ENCODE data around the gene MDP1. TPM values are rescaled to one million over a fixed set of nuclear protein-coding genes. Genes with fewer than 3 reads are reported as not detected.

MDP1 gene
- 10 to 100 TPM in 1 of 2 donors, 1 to 10 TPM in 1; 2.0 to 18.9 TPM for total RNA-seq

DNA sequence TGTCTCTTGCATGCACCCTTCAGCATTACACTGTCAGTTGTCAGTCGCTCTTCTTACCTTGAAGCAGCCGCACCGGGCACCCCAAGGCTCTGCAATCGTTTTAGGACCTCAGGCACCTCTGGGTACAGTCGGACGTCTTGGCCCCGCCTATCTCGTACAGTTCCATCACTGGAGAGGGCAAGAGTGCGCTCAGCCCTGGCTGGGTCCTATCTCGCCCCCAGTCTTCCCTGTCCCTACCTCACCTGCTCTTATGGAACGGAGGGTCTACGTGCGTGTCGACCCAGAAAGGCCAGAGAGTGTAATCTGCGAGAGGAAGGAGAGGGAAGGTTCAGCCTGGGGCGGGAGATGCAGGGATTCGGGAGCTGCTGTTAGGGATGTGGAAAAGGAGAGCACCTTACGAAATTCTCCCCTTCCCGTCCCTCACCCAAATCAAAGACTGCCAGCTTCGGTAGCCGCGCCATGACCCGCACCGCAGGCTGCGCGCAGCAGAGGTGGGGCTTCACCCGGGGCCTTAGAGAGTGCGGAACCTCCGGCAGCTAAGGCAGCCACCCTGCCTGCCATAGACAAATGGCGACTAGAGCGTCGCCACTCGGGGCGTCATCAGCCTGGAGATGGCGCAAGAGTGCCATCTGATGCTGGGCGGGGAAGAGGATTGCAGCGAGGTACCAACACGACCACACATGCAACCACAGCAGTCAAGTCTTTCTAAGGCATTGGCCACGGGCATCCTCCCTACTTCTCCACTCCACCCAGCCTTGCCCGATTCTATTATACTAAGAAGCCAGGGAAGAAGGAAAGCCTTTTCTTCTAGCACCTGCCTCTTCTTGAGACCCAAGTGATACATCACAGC, at the start of gene MDP1:
Gene MDP1 (minus strand): TSS at position 572 of the 850 bp plus-strand sequence. CDS start 111 bp downstream, at position 461.
- H3K27ac ChIP-seq = peak within 1 kb of the TSS; percentile 59 to 93 (median 86)
- TF ChIP-seq, protein P1, sequence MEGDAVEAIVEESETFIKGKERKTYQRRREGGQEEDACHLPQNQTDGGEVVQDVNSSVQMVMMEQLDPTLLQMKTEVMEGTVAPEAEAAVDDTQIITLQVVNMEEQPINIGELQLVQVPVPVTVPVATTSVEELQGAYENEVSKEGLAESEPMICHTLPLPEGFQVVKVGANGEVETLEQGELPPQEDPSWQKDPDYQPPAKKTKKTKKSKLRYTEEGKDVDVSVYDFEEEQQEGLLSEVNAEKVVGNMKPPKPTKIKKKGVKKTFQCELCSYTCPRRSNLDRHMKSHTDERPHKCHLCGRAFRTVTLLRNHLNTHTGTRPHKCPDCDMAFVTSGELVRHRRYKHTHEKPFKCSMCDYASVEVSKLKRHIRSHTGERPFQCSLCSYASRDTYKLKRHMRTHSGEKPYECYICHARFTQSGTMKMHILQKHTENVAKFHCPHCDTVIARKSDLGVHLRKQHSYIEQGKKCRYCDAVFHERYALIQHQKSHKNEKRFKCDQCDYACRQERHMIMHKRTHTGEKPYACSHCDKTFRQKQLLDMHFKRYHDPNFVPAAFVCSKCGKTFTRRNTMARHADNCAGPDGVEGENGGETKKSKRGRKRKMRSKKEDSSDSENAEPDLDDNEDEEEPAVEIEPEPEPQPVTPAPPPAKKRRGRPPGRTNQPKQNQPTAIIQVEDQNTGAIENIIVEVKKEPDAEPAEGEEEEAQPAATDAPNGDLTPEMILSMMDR (IDR thresholded peaks at IDR 0.05) = peak in 6 of 7 experiments; percentile 33 to 66 (median 54)
- peak; percentile 74 to 93 (median 92) for TF ChIP-seq POLR2A (IDR thresholded peaks at IDR 0.05)
- H3K36me3 ChIP-seq (replicated peaks in 1 of 2; ENCODE audit: insufficient read depth in 1 of 2, low read depth in 2 of 2) = peaks cover 0 to 4% of the 10 kb centered on the region in 2 donors
- H3K27me3 ChIP-seq = no peaks in the 10 kb centered on the region
- H3K9me3 ChIP-seq = no peaks in the 10 kb centered on the region
- ATAC-seq (peak; percentile 83), DNase-seq (peak; percentile 85 to 89 (median 86))
- intact Hi-C loops (cut with DNase I) = no loop called here
- peaks cover 30% of the 10 kb centered on the region for H3K4me1 ChIP-seq
- peak within 1 kb of the TSS; percentile 53 to 54 for H3K4me3 ChIP-seq
- WGBS, 2 donors = 0 to 1% methylated on average over 11 to 40 of the region's 40 CpGs

DNA sequence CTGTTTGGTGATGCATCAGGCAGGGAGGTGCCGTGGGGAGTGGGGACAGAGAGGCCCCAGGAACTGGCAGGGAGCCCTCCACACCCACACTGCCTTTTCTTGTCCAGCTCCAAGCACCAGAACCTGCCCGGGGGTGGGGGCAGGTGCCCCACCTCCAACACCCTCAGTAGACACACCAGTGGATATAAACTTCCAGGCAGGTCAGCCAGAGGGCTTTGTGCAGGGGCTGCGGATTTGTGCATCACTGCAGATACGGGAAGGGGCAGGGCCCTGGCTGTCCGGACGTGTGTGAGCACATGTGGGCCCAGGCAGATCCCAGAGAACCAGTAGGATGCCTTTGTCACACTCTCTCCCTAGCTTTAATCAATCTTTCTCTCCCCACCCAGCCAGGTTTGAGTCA, 48.4 kb upstream of the MDP1 start:
- Histone ChIP-seq H3K36me3 (replicated peaks in 1 of 2; ENCODE audit: insufficient read depth in 1 of 2, low read depth in 2 of 2) (peaks cover 0 to 15% of the 10 kb centered on the region in 2 donors), H3K9me3 (no peaks in the 10 kb centered on the region), H3K27me3 (no peaks in the 10 kb centered on the region), H3K4me1 (peaks cover 11% of the 10 kb centered on the region), H3K27ac (no peak overlapping the region), H3K4me3 (no peak overlapping the region)
- intact Hi-C loops (cut with DNase I) = no loop called here
- TF ChIP-seq POLR2A (IDR thresholded peaks at IDR 0.05) = no peak
- TF ChIP-seq, protein P1 (IDR thresholded peaks at IDR 0.05) = no peak
- ATAC-seq (no peak), DNase-seq (no peak)
- 90 to 92% methylated on average over 5 to 6 of the region's 6 CpGs for WGBS, 2 donors

DNA sequence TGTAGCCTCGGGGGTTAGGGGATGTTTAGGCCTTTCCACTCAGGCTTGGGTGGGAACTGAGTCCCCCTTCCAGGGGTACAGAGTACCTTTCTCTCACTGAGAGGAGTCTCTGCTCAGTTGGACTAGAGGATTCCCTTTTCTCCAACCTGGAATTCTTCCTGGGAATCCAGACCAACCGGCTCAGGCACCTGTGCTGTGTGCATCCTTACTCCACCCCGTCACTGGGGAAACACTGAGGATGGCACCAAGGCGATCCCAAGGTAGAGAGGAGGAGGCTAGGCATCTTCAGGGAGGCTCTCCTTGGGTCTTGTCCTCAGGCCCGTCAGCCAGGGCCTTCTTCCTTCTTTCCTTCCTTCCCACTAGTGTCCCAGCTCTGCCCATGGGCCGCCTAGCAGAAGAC, 48.0 kb upstream of the MDP1 start:
- 68% methylated on average over 4 to 6 of the region's 6 CpGs for WGBS, 2 donors
- Histone ChIP-seq H3K27me3 (no peaks in the 10 kb centered on the region), H3K4me3 (no peak overlapping the region), H3K36me3 (replicated peaks in 1 of 2; ENCODE audit: insufficient read depth in 1 of 2, low read depth in 2 of 2) (peaks cover 0 to 12% of the 10 kb centered on the region in 2 donors), H3K9me3 (no peaks in the 10 kb centered on the region), H3K4me1 (peaks cover 15% of the 10 kb centered on the region), H3K27ac (no peak overlapping the region)
- TF ChIP-seq POLR2A (IDR thresholded peaks at IDR 0.05) = no peak
- TF ChIP-seq, protein P1 (IDR thresholded peaks at IDR 0.05) = no peak
- DNase-seq (no peak), ATAC-seq (no peak)
- intact Hi-C loops (cut with DNase I) = no loop called here

DNA sequence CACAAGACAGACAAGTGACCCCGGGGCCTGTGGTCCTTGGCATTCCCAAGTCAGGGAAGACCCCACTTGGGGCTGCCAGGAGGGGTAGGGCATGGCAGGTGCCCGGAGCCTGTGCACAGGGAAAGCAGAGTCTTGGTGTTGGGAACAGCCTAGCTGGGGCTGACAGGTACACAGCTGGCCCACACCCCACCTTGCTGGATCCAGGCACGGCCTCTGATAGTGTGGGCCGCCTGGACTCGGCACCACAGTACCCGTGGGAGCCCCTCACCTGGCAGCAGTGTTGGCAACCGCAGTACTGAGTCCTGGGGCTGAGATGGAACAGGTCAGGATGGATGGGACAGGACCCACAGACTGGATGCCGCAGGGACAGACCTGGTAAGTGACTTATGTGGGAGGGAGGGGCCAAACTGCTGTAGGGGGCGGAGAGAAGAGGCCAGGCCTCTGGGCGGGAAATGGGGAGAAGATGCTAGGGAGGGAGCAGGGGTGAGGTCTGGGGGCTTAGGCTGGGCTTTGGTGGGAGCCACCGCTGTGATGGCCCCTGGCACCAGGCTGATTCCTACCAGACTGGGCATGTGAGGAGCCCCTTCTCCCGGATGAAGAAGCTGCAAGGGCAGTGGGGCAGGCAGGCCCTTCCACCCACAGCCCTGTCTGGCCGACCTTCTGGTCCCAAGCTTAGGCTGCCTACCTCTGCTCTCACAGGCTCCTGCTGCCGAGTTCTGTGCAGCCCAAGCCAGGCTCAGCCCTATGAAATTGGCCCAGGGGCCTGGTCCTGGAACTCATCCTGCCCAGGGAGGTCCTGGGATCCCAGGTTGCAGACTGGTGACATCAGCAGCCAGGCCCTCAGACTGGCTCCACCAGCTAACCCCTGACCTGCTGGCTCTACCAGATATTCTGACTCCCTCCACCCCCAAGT, 47.2 kb upstream of the MDP1 start, which contains the start of gene TGM1:
Gene TGM1 (minus strand): TSS at position 357 of the 913 bp plus-strand sequence. CDS start 825 bp downstream, outside the sequence.
- DNase-seq (no peak), ATAC-seq (no peak)
- Histone ChIP-seq H3K27ac (no peak within 1 kb of the TSS), H3K36me3 (replicated peaks in 1 of 2; ENCODE audit: insufficient read depth in 1 of 2, low read depth in 2 of 2) (peaks cover 0 to 12% of the 10 kb centered on the region in 2 donors), H3K9me3 (no peaks in the 10 kb centered on the region), H3K27me3 (no peaks in the 10 kb centered on the region), H3K4me1 (peaks cover 15% of the 10 kb centered on the region), H3K4me3 (no peak within 1 kb of the TSS)
- WGBS, 2 donors = 58 to 87% methylated on average over 11 to 14 of the region's 14 CpGs
- intact Hi-C loops (cut with DNase I) = no loop called here
- no peak for TF ChIP-seq POLR2A (IDR thresholded peaks at IDR 0.05)

DNA sequence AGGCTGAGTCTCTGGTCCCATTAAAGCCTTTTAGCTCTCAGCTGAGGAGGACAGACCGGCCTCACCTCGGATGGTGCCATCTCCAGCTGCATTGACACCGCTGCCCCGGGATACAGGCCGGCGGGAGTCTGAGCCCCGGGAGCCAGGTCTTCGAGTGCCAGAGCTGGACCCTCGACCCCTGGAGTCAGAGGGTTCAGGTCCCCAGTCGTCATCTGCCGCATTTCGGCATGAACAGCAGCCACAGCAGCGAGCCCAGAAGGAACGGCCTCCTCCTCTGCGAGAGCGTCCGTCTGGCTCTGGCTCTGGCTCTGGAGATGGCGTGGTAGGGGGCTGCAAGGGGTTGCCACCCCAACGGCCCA, 46.1 kb upstream of the MDP1 start:
- Histone ChIP-seq H3K36me3 (replicated peaks in 1 of 2; ENCODE audit: insufficient read depth in 1 of 2, low read depth in 2 of 2) (peaks cover 0 to 4% of the 10 kb centered on the region in 2 donors), H3K27ac (no peak overlapping the region), H3K4me1 (peaks cover 15% of the 10 kb centered on the region), H3K27me3 (no peaks in the 10 kb centered on the region), H3K9me3 (no peaks in the 10 kb centered on the region), H3K4me3 (no peak overlapping the region)
- intact Hi-C loops (cut with DNase I) = no loop called here
- WGBS, 2 donors = 85 to 93% methylated on average over 9 to 16 of the region's 19 CpGs
- TF ChIP-seq, protein P1 (IDR thresholded peaks at IDR 0.05) = no peak
- TF ChIP-seq POLR2A (IDR thresholded peaks at IDR 0.05) = no peak
- no peak for ATAC-seq
- DNase-seq = no peak

Measured in body of pancreas (tissue), 4 donors.